ENCODE results near the gene SIX1.

Gene SIX1

DNA sequence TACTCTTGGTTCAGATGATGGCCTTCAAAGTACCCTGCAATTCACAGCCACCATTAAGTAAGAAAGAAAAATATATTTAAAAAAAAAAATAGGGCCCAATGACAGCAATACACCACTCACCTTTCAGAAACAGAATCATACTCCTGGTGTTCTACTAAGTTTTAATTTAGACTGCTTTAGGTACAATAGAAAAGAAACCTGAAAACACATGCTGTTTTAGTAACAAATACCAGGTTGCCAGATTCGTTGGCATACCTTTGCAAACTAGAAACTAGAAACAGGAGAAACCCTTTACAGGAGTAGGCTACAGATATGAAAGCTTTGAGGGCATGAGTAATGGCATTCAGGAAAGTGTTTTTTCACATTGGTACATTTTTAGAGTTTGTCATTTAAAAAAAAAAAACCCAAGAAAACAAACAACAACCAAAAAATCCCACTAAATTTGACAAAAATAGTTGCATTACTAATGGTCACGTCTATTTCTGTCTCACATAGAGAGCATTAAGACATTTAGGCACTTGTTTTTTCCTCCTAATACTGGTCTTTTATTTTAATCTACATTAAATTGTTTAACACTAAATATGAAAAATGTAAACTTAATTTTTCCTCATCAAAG, 4.0 kb downstream of the SIX1 start:
- peaks cover 69% of the 10 kb centered on the region for H3K4me1 Mint-ChIP-seq
- no peak overlapping the region for H3K27ac Mint-ChIP-seq
- TF ChIP-seq, protein P1, sequence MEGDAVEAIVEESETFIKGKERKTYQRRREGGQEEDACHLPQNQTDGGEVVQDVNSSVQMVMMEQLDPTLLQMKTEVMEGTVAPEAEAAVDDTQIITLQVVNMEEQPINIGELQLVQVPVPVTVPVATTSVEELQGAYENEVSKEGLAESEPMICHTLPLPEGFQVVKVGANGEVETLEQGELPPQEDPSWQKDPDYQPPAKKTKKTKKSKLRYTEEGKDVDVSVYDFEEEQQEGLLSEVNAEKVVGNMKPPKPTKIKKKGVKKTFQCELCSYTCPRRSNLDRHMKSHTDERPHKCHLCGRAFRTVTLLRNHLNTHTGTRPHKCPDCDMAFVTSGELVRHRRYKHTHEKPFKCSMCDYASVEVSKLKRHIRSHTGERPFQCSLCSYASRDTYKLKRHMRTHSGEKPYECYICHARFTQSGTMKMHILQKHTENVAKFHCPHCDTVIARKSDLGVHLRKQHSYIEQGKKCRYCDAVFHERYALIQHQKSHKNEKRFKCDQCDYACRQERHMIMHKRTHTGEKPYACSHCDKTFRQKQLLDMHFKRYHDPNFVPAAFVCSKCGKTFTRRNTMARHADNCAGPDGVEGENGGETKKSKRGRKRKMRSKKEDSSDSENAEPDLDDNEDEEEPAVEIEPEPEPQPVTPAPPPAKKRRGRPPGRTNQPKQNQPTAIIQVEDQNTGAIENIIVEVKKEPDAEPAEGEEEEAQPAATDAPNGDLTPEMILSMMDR (IDR thresholded peaks at IDR 0.05) = no peak
- peaks cover 72% of the 10 kb centered on the region for H3K27me3 Mint-ChIP-seq (ENCODE audit: low read depth, poor library complexity)
- peak overlapping the region; percentile 97 for H3K4me3 Mint-ChIP-seq
- DNase-seq = no peak
- no peaks in the 10 kb centered on the region for H3K9me3 Mint-ChIP-seq
- peaks cover 73% of the 10 kb centered on the region for H3K36me3 Mint-ChIP-seq (ENCODE audit: low read depth)

- no peak overlapping the region for H3K27ac Mint-ChIP-seq
- peaks cover 77% of the 10 kb centered on the region for H3K36me3 Mint-ChIP-seq (ENCODE audit: low read depth)
- TF ChIP-seq, protein P1 (IDR thresholded peaks at IDR 0.05) = no peak
- no peaks in the 10 kb centered on the region for H3K9me3 Mint-ChIP-seq
- peak overlapping the region; percentile 97 for H3K4me3 Mint-ChIP-seq
- H3K4me1 Mint-ChIP-seq = peaks cover 69% of the 10 kb centered on the region
- peaks cover 72% of the 10 kb centered on the region for H3K27me3 Mint-ChIP-seq (ENCODE audit: low read depth, poor library complexity)
- no peak for DNase-seq
These were observed 4.6 kb downstream of the SIX1 start for GRCh38 chr14:60644666-60645065.

DNA sequence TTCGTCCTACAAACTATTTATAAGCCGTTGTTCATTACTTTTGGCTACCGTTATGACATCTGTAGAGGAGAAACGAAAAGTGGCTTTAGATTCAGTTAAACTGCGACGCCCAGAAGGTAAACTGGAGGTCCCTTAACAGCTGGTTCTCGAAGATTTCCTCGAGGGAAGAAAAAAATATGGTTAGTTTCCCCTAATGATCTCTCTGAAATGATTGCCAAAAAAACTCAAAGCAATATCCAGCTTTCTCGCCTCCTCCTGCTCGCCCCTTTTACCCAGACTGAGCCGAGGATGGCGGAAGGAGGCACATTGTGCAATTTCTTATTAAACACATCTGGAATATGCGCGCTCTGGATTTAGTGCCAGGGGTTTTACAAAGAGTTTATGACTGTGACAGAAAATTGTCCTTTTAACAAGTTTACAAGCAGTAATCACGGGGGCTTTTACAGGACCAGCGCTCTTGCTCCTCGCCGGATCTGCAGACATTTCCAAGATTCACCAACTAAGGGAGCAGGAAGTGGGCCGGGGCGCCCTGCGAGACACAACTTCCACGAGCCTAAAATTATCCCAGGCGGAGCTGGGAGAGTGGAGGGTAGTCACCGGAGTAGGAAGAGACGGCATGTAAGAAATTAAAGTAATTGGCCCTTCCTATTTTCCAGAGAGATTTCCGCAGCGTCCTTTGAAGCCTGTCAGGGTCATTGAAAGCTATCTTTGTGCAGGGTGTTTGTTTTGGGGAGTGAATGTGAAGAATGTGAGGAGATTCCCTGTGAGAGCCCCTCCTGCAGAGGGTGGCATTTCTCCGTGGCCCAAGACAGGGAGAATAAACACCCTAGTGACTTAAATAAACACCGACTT, 5.6 kb downstream of the SIX1 start:
- Mint-ChIP-seq H3K4me3 (peak overlapping the region; percentile 97), H3K4me1 (peaks cover 78% of the 10 kb centered on the region), H3K27me3 (ENCODE audit: low read depth, poor library complexity) (peaks cover 78% of the 10 kb centered on the region), H3K36me3 (ENCODE audit: low read depth) (peaks cover 84% of the 10 kb centered on the region), H3K27ac (peak overlapping the region; percentile 12), H3K9me3 (no peaks in the 10 kb centered on the region)
- peak; percentile 39 for DNase-seq
- TF ChIP-seq, protein P1 (IDR thresholded peaks at IDR 0.05) = no peak

- H3K9me3 Mint-ChIP-seq = no peaks in the 10 kb centered on the region
- H3K4me3 Mint-ChIP-seq = peak overlapping the region; percentile 97
- peaks cover 81% of the 10 kb centered on the region for H3K36me3 Mint-ChIP-seq (ENCODE audit: low read depth)
- no peak for DNase-seq
- peaks cover 80% of the 10 kb centered on the region for H3K27me3 Mint-ChIP-seq (ENCODE audit: low read depth, poor library complexity)
- TF ChIP-seq, protein P1 (IDR thresholded peaks at IDR 0.05) = no peak
- peaks cover 84% of the 10 kb centered on the region for H3K4me1 Mint-ChIP-seq
- H3K27ac Mint-ChIP-seq = no peak overlapping the region
These were observed 6.2 kb downstream of the SIX1 start for GRCh38 chr14:60643141-60643462.

DNA sequence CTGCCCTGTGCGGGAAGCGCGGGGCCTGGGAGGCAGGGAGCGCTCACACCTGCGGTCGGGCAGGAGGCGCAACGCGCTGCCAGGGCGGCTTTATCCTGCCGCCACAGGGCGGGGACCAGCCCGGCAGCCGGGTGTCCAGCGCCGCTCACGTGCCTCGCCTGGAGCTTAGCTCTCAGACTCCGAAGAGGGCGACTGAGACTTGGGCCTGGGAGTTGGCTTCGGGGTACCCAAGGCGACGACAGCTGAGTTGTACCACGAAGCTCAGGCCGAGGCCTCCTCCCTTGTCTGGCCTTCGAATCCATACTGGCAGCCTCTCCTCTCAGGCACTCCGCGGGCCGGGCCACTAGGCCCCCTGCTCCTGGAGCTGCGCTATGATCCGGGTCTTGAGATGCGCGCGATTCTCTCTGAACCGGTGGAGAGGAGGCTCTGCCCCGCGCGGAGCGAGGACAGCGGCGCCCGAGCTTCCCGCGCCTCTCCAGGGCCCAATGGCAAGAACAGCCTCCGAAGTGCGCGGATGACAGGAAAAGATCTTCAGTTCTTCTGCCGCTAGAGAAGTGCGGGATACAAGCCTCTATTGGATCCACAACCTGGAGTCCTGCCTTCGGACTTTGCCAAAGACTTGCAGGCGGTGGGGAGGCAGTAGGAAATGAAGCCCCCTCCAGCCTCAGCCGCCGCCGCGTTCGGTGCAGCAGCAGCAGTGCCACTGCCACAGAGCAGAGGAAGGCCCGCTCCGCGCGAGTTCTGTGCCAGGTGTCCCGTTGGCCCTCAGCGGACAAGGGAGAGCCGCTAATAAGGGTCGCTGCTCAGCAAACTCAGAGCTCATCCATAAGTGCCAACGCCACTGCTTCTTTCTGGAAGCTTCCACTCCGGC, 6.8 kb downstream of the SIX1 start:
- Mint-ChIP-seq H3K27me3 (ENCODE audit: low read depth, poor library complexity) (peaks cover 74% of the 10 kb centered on the region), H3K4me1 (peaks cover 88% of the 10 kb centered on the region), H3K27ac (no peak overlapping the region), H3K4me3 (peak overlapping the region; percentile 97), H3K36me3 (ENCODE audit: low read depth) (peaks cover 78% of the 10 kb centered on the region), H3K9me3 (no peaks in the 10 kb centered on the region)
- peak; percentile 41 for DNase-seq
- TF ChIP-seq, protein P1 (IDR thresholded peaks at IDR 0.05) = no peak
